Astrocyte of the cerebellum (primary cell): ENCODE results near the gene EYA2.

Experiments used
- DNase-seq: peaks from one replicate; pipeline ENCODE4 v3.0.0-alpha.2; 2011; ENCODE audit warnings: low read depth
- H3K4me3 ChIP-seq: 2 replicates; pipeline ENCODE4 v1.5.1; 2011; ENCODE audit warnings: mild to moderate bottlenecking, low read depth, low read length, moderate library complexity
- CTCF ChIP-seq: IDR thresholded peaks from 2 replicates; pipeline ENCODE4 v1.5.1; 2012; ENCODE audit warnings: low read length, low read depth, moderate library complexity, mild to moderate bottlenecking; ENCODE audit errors: missing control alignments
- in situ Hi-C: cut with HindIII; loops from 2 replicates; pipeline ENCODE4 v1.10.0; 2017; ENCODE audit warnings: low sequenced_read_pairs

EYA2 gene

GRCh38 chr20:47090835-47091234 lies 196.2 kb downstream of the EYA2 start:
- in situ Hi-C loops: no loop called here

GRCh38 chr20:47093320-47093966 lies 198.8 kb downstream of the EYA2 start:
- DNase-seq: no peak
- H3K4me3 ChIP-seq: no peak overlapping the region
- in situ Hi-C loops: no loop called here
- TF ChIP-seq CTCF: no peak

More at GRCh38 chr20:47090835-47091234, 196.2 kb downstream of the EYA2 start:
- TF ChIP-seq CTCF: no peak
- H3K4me3 ChIP-seq: no peak overlapping the region
- no peak for DNase-seq

GRCh38 chr20:47095690-47096089 lies 201.0 kb downstream of the EYA2 start:
- no peak for TF ChIP-seq CTCF
- in situ Hi-C loops: no loop called here
- H3K4me3 ChIP-seq: no peak overlapping the region
- no peak for DNase-seq

GRCh38 chr20:47097691-47098622 lies 203.3 kb downstream of the EYA2 start:
- DNase-seq: no peak
- H3K4me3 ChIP-seq: no peak overlapping the region
- TF ChIP-seq CTCF: no peak
- in situ Hi-C loops: no loop called here

GRCh38 chr20:47099093-47099492 lies 204.4 kb downstream of the EYA2 start:
- TF ChIP-seq CTCF: no peak
- H3K4me3 ChIP-seq: no peak overlapping the region
- in situ Hi-C loops: no loop called here
- no peak for DNase-seq

GRCh38 chr20:47099825-47100441 lies 205.3 kb downstream of the EYA2 start:
- DNase-seq: no peak
- no peak overlapping the region for H3K4me3 ChIP-seq
- in situ Hi-C loops: no loop called here
- no peak for TF ChIP-seq CTCF
